Neural cell (in vitro differentiated cells): ENCODE results near the gene NOD1. TPM values are rescaled to one million over a fixed set of nuclear protein-coding genes. Genes with fewer than 3 reads are reported as not detected.
"Not testable (repeated sequence)": the region's sequence is repeated elsewhere in the genome, so short reads cannot be mapped to it uniquely, and the experiment has no call there.

Source experiments
- H2AFZ ChIP-seq: fragments of 200-600, 300-800 bp; sonication (generic), shearing (Covaris generic); 2 replicates; pipeline ENCODE4 v1.6.0; 2014; ENCODE audit warnings: low read depth, mild to moderate bottlenecking, antibody characterized with exemption, low read length, moderate library complexity
- H3F3A ChIP-seq: fragments of 200-600 bp; shearing (Covaris generic); 2 replicates; pipeline ENCODE4 v1.6.1; 2016; ENCODE audit warnings: mild to moderate bottlenecking, moderate library complexity, mixed read lengths, antibody characterized with exemption, low read length; ENCODE audit not compliant: insufficient read depth, poor library complexity, severe bottlenecking
- H3K27ac ChIP-seq: fragments of 200-600, 300-800 bp; sonication (generic), shearing (Covaris generic); 2 replicates; pipeline ENCODE4 v1.5.1; 2014; ENCODE audit warnings: mild to moderate bottlenecking, low read length, moderate library complexity
- H3K27me3 ChIP-seq: fragments of 300-800, 200-600 bp; sonication (generic), shearing (Covaris generic); 2 replicates; pipeline ENCODE4 v1.6.0; 2014; ENCODE audit warnings: mild to moderate bottlenecking, low read depth, low read length, moderate library complexity; ENCODE audit not compliant: insufficient read depth
- H3K36me3 ChIP-seq: fragments of 300-800, 200-600 bp; sonication (generic), shearing (Covaris generic); 2 replicates; pipeline ENCODE4 v1.5.1; 2014; ENCODE audit warnings: mild to moderate bottlenecking, antibody characterized with exemption, low read length, moderate library complexity; ENCODE audit not compliant: insufficient read depth
- H3K4me2 ChIP-seq: fragments of 300-800, 200-600 bp; sonication (generic), shearing (Covaris generic); 2 replicates; pipeline ENCODE4 v1.6.0; 2014; ENCODE audit warnings: mild to moderate bottlenecking, low read length
- H3K4me3 ChIP-seq: fragments of 300-800, 200-600 bp; sonication (generic), shearing (Covaris generic); 2 replicates; pipeline ENCODE4 v1.5.1; 2014; ENCODE audit warnings: mild to moderate bottlenecking, low read length, moderate library complexity
- H3K79me2 ChIP-seq: fragments of 200-600 bp; shearing (Covaris generic); replicated peaks from 2 replicates; pipeline ENCODE4 v1.6.0; 2014; ENCODE audit warnings: mild to moderate bottlenecking, low read length, moderate library complexity; ENCODE audit not compliant: insufficient read depth
- H3K9ac ChIP-seq: fragments of 300-800, 200-600 bp; sonication (generic), shearing (Covaris generic); 2 replicates; pipeline ENCODE4 v1.6.1; 2016; ENCODE audit warnings: mild to moderate bottlenecking, low read length, mixed read lengths
- H3K9me2 ChIP-seq: fragments of 200-600 bp; shearing (Covaris generic); 2 replicates; pipeline ENCODE4 v1.6.1; 2016; ENCODE audit warnings: mild to moderate bottlenecking, low read length, mixed read lengths; ENCODE audit not compliant: insufficient read depth
- H3K9me3 ChIP-seq: fragments of 200-600, 300-800 bp; sonication (generic), shearing (Covaris generic); 2 replicates; pipeline ENCODE4 v1.6.1; 2016; ENCODE audit warnings: mild to moderate bottlenecking, mixed run types, low read length, moderate library complexity, mixed read lengths
- H4K20me1 ChIP-seq: fragments of 200-600 bp; shearing (Covaris generic); 2 replicates; pipeline ENCODE4 v1.6.1; 2016; ENCODE audit warnings: mild to moderate bottlenecking, mixed run types; ENCODE audit not compliant: insufficient read depth
- EP300 ChIP-seq: fragments of 450-650 bp; conservative IDR thresholded peaks from 2 replicates; pipeline ENCODE4 v1.6.1; 2014; ENCODE audit warnings: antibody characterized with exemption, mild to moderate bottlenecking, moderate library complexity; ENCODE audit not compliant: poor library complexity, severe bottlenecking
- EZH2 ChIP-seq: fragments of 200-600, 300-800 bp; shearing (Covaris generic), sonication (generic); IDR thresholded peaks from 2 replicates; pipeline ENCODE4 v1.6.1; 2014; ENCODE audit warnings: antibody characterized with exemption, low read length, borderline replicate concordance, mild to moderate bottlenecking; ENCODE audit not compliant: insufficient read depth, poor library complexity, severe bottlenecking
- MXI1 ChIP-seq: fragments of 450-650 bp; conservative IDR thresholded peaks from 2 replicates; pipeline ENCODE4 v1.6.1; 2014; ENCODE audit warnings: antibody characterized with exemption, mild to moderate bottlenecking; ENCODE audit not compliant: poor library complexity, severe bottlenecking
- POLR2AphosphoS5 ChIP-seq: IDR thresholded peaks from 2 replicates; pipeline ENCODE4 v1.6.1; 2012
- RAD21 ChIP-seq: fragments of 450-650 bp; conservative IDR thresholded peaks from 2 replicates; pipeline ENCODE4 v1.6.1; 2014; ENCODE audit warnings: antibody characterized with exemption, mild to moderate bottlenecking, moderate library complexity
- SMC3 ChIP-seq: fragments of 450-650 bp; conservative IDR thresholded peaks from 2 replicates; pipeline ENCODE4 v1.6.1; 2014; ENCODE audit warnings: antibody characterized with exemption, mild to moderate bottlenecking, moderate library complexity; ENCODE audit not compliant: poor library complexity
- TAF1 ChIP-seq: IDR thresholded peaks from 2 replicates; pipeline ENCODE4 v1.6.1; 2012; ENCODE audit warnings: low read depth
- polyA plus RNA-seq: library from polyadenylated mRNA; depleted of rRNA; stranded (reverse); fragments of >200 nt; gene quantifications from 2 replicates; pipeline ENCODE4 v1.2.3, GENCODE V29; 2014
- TF ChIP-seq, protein P1 (sequence below): fragments of 450-650 bp; IDR thresholded peaks from 2 replicates; pipeline ENCODE4 v1.5.1; 2014; ENCODE audit warnings: antibody characterized with exemption, mild to moderate bottlenecking, moderate library complexity; ENCODE audit not compliant: poor library complexity, severe bottlenecking
- TF ChIP-seq, protein P2 (sequence below): IDR thresholded peaks from 2 replicates; pipeline ENCODE4 v1.6.1; 2012; ENCODE audit warnings: borderline replicate concordance

NOD1 gene
- polyA plus RNA-seq, 1 donor from 2014 or later: 0.43 TPM

DNA sequence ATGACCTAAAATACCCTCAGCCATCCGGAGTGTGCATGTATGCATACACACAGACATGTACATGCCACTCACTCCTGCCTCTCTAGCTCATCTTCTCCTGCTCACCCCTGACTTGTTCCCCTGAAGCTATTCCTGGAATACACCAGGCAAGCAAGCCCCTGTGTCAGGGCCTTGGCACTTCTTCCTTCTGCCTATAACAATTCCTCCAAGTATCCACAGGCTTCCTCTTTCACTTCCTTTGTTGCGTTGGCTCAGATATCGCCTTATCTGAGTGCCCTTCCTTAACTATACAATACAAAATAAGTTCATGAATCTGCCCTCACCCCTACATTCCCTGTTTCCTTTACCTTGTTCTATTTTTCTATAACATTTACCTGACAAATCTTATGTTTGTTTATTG, 88.8 kb downstream of the NOD1 start:
- H3K4me2 ChIP-seq: no peak overlapping the region
- no peak overlapping the region for H3K9ac ChIP-seq
- H3K27me3 ChIP-seq: no peaks in the 10 kb centered on the region
- H3K9me2 ChIP-seq: no peaks in the 10 kb centered on the region
- no peaks in the 10 kb centered on the region for H3K9me3 ChIP-seq
- no peak for TF ChIP-seq RAD21
- TF ChIP-seq POLR2AphosphoS5: no peak
- TF ChIP-seq, protein P1, sequence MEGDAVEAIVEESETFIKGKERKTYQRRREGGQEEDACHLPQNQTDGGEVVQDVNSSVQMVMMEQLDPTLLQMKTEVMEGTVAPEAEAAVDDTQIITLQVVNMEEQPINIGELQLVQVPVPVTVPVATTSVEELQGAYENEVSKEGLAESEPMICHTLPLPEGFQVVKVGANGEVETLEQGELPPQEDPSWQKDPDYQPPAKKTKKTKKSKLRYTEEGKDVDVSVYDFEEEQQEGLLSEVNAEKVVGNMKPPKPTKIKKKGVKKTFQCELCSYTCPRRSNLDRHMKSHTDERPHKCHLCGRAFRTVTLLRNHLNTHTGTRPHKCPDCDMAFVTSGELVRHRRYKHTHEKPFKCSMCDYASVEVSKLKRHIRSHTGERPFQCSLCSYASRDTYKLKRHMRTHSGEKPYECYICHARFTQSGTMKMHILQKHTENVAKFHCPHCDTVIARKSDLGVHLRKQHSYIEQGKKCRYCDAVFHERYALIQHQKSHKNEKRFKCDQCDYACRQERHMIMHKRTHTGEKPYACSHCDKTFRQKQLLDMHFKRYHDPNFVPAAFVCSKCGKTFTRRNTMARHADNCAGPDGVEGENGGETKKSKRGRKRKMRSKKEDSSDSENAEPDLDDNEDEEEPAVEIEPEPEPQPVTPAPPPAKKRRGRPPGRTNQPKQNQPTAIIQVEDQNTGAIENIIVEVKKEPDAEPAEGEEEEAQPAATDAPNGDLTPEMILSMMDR: no peak
- TF ChIP-seq MXI1: no peak
- no peak for TF ChIP-seq EP300
- TF ChIP-seq, protein P2, sequence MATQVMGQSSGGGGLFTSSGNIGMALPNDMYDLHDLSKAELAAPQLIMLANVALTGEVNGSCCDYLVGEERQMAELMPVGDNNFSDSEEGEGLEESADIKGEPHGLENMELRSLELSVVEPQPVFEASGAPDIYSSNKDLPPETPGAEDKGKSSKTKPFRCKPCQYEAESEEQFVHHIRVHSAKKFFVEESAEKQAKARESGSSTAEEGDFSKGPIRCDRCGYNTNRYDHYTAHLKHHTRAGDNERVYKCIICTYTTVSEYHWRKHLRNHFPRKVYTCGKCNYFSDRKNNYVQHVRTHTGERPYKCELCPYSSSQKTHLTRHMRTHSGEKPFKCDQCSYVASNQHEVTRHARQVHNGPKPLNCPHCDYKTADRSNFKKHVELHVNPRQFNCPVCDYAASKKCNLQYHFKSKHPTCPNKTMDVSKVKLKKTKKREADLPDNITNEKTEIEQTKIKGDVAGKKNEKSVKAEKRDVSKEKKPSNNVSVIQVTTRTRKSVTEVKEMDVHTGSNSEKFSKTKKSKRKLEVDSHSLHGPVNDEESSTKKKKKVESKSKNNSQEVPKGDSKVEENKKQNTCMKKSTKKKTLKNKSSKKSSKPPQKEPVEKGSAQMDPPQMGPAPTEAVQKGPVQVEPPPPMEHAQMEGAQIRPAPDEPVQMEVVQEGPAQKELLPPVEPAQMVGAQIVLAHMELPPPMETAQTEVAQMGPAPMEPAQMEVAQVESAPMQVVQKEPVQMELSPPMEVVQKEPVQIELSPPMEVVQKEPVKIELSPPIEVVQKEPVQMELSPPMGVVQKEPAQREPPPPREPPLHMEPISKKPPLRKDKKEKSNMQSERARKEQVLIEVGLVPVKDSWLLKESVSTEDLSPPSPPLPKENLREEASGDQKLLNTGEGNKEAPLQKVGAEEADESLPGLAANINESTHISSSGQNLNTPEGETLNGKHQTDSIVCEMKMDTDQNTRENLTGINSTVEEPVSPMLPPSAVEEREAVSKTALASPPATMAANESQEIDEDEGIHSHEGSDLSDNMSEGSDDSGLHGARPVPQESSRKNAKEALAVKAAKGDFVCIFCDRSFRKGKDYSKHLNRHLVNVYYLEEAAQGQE: no peak
- no peak for TF ChIP-seq EZH2
- H3K27ac ChIP-seq: no peak overlapping the region
- H2AFZ ChIP-seq: no peak overlapping the region
- H3K36me3 ChIP-seq: no peaks in the 10 kb centered on the region
- H3F3A ChIP-seq: no peaks in the 10 kb centered on the region
- H3K79me2 ChIP-seq: no peaks in the 10 kb centered on the region
- H4K20me1 ChIP-seq: no peaks in the 10 kb centered on the region
- H3K4me3 ChIP-seq: no peak overlapping the region

DNA sequence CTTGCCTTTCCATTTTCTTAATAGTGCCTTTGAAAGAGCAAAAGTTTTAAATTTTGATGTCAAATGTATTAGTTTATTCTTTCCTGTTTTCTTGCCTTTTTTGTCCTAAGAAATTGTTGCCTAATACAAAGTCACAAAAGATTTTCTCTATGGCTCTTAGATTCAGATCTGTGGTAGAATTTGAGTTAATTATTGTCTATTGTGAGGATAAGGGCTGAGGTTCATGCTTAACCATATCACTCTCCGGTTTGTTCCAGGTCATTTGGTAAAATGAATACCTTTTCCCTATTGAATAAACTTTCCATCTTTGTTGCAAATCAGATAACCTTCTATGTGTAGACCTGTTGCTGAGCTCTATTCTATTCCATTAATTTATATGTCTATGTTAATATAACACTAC, 96.0 kb downstream of the NOD1 start:
- H3K27me3 ChIP-seq: no peaks in the 10 kb centered on the region
- no peaks in the 10 kb centered on the region for H3K36me3 ChIP-seq
- H3K79me2 ChIP-seq: no peaks in the 10 kb centered on the region
- H3K27ac ChIP-seq: no peak overlapping the region
- no peaks in the 10 kb centered on the region for H3K9me2 ChIP-seq
- no peak overlapping the region for H3K4me3 ChIP-seq
- no peaks in the 10 kb centered on the region for H4K20me1 ChIP-seq
- H3K9ac ChIP-seq: no peak overlapping the region
- H3K9me3 ChIP-seq: no peaks in the 10 kb centered on the region
- H3F3A ChIP-seq: no peaks in the 10 kb centered on the region
- no peak for TF ChIP-seq TAF1
- TF ChIP-seq EZH2: no peak
- TF ChIP-seq SMC3: no peak
- H3K4me2 ChIP-seq: no peak overlapping the region
- H2AFZ ChIP-seq: no peak overlapping the region

DNA sequence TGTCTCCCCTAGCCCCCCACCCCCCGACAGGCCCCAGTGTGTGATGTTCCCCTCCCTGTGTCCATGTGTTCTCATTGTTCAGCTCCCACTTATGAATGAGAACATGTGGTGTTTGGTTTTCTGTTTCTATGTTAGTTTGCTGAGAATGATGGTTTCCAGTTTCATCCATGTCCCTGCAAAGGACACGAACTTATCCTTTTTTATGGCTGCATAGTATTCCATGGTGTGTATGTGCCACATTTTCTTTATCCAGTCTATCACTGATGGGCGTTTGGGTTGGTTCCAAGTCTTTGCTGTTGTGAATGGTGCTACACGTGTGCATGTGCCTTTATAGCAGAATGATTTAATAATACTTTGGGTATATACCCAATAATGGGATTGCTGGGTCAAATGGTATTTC, 97.8 kb downstream of the NOD1 start:
- H3K9me3 ChIP-seq, H3F3A ChIP-seq, H3K9me2 ChIP-seq, H4K20me1 ChIP-seq, H3K79me2 ChIP-seq, H2AFZ ChIP-seq, H3K4me3 ChIP-seq, H3K4me2 ChIP-seq, H3K27me3 ChIP-seq, H3K9ac ChIP-seq, H3K36me3 ChIP-seq, H3K27ac ChIP-seq: not testable (repeated sequence)
